Prostate gland (tissue), 2 donors: Measurements from ENCODE around the gene PLXNB1.

ENCODE experiments used
- POLR2A ChIP-seq: fragments of 450-650 bp; IDR thresholded peaks from one replicate; pipeline ENCODE4 v1.6.1; 2016; ENCODE audit warnings: antibody characterized with exemption, mild to moderate bottlenecking
- POLR2AphosphoS5 ChIP-seq: sonication (generic); formaldehyde crosslinking; IDR thresholded peaks from one replicate; pipeline ENCODE4 v1.6.1; 2017; ENCODE audit warnings: antibody characterized with exemption
- TF ChIP-seq, protein P1 (sequence below), 4 experiments: fragments of 200-600 bp in 2 of 4; fragments of 450-650 bp in 2 of 4; sonication (generic) in 2 of 4; IDR thresholded peaks; 1 replicate in 3 of 4; 2 replicates in 1 of 4; pipeline ENCODE4 v1.5.1; 2016 to 2019; ENCODE audit warnings: antibody characterized with exemption in 4 of 4, mild to moderate bottlenecking in 2 of 4, moderate library complexity in 2 of 4

DNA sequence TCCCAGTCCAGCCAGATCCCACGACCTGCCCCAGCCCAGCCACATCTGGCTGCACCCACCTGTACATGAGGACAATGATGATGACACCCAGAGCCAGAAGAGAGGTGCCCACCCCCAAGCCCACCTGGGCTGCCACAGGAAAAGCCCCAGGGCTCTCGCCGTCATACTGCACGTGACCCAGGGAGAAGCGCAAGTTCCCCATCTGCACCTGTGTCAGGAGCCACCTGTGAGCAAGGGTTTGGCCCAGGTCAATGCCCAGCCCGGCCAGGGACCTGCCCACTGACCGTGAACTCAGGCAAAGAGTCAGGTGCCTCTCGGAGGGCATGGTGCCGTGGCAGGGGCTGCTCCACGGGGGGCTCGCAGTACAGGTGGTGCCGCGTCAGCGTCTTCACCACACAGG lies 16.3 kb downstream of the PLXNB1 start:
- TF ChIP-seq, protein P1, sequence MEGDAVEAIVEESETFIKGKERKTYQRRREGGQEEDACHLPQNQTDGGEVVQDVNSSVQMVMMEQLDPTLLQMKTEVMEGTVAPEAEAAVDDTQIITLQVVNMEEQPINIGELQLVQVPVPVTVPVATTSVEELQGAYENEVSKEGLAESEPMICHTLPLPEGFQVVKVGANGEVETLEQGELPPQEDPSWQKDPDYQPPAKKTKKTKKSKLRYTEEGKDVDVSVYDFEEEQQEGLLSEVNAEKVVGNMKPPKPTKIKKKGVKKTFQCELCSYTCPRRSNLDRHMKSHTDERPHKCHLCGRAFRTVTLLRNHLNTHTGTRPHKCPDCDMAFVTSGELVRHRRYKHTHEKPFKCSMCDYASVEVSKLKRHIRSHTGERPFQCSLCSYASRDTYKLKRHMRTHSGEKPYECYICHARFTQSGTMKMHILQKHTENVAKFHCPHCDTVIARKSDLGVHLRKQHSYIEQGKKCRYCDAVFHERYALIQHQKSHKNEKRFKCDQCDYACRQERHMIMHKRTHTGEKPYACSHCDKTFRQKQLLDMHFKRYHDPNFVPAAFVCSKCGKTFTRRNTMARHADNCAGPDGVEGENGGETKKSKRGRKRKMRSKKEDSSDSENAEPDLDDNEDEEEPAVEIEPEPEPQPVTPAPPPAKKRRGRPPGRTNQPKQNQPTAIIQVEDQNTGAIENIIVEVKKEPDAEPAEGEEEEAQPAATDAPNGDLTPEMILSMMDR (IDR thresholded peaks at IDR 0.05), result no peak
- no peak for TF ChIP-seq POLR2A
- TF ChIP-seq POLR2AphosphoS5, result no peak
